ENCODE results near the gene AKAP10.
A peak's percentile ranks its signal among the peaks of the same experiment; 100 is the strongest.
"Not testable (repeated sequence)": the region's sequence is repeated elsewhere in the genome, so short reads cannot be mapped to it uniquely, and the experiment has no call there.

The AKAP10 gene, protein sequence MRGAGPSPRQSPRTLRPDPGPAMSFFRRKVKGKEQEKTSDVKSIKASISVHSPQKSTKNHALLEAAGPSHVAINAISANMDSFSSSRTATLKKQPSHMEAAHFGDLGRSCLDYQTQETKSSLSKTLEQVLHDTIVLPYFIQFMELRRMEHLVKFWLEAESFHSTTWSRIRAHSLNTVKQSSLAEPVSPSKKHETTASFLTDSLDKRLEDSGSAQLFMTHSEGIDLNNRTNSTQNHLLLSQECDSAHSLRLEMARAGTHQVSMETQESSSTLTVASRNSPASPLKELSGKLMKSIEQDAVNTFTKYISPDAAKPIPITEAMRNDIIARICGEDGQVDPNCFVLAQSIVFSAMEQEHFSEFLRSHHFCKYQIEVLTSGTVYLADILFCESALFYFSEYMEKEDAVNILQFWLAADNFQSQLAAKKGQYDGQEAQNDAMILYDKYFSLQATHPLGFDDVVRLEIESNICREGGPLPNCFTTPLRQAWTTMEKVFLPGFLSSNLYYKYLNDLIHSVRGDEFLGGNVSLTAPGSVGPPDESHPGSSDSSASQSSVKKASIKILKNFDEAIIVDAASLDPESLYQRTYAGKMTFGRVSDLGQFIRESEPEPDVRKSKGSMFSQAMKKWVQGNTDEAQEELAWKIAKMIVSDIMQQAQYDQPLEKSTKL

DNA sequence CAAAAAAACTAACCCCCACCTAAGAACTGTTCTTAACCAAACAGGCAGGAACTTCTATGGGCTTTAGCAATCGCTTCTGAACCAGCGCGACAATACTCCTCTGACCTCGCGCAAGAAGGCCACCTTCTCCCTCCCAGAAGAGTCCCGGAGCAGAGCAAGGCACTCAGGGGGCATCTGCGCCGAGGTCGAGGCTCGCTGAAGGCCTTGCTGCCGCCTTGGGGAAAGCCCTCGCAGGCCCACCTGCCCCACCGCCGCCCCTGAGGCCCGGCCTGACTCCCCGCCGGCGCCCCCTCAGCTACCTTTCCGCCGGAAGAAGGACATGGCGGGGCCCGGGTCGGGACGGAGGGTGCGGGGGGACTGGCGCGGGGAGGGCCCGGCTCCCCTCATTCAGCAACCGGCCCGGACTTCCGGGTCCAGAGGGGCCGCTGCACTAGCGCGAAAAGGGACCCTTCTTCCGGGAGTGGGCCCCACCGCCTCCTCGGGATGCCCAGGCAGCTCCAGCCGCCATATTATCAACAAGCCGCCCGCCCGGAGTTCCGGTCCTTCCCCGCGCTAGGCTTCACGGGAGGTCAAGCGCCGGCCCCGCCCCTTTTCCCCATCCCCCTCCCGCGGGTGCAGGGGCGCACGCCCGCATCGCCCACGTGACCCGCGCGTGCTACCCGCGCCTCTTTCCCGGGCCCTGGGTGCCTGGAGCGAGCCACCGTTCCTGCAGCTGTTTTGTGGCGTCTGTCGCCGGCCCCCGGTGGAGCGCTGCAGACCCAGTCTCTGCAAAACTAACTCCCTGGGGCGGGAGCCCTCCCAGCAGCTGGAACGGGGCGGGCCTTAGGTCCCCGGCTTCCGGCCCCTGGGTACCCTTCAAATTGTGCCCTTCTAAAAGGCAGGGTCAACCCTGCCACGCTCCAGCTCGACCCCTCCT lies at the start of gene AKAP10:
Gene AKAP10 (minus strand): TSS at position 536 of the 916 bp plus-strand sequence. CDS start 149 bp downstream, at position 387.
- intact Hi-C loops (cut with DNase I), result loop anchor here (2.0 kb wide), 1 partner anchor 111 kb away; the partner anchor contains the start of gene ULK2
- DNase-seq, result peak; percentile 86 to 99 (median 94)

DNA sequence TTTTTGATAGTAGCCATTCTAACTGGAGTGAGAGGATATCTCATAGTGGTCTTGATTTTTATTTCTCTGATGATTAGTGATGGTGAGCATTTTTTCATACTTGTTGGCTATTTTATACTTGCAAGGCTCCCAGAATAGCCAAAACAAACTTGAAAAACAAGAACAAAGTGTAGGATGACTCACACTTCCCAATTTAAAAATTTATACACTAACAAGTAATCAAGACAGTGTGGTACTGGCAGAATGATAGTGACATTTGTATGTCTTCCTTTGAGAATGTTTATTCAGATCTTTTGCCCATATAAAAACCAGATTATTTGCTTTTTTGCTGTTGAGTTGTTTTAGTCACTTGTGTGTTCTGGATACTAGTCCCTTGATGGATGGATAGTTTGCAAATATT lies 49.3 kb upstream of the AKAP10 start:
- no peak for DNase-seq
- intact Hi-C loops (cut with DNase I), result no loop called here

DNA sequence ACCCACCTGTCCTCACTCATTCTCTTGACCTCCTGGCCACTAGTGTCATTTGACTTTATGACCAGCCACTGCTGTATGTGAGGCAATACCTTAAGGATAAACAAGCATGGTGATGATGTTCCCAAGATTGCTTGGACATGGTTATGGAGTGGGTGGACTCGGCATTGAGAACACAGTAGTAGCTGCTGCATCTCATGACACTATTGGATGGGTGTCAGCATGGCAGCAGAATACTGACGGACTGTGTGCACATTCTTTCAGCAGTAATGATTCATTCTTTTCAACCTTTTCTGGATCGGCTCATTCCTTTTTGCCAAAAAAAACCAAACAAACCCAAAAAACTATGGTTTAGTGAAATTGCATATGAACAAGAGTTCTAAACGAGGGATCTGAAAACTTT lies 45.1 kb upstream of the AKAP10 start:
- intact Hi-C loops (cut with DNase I), result no loop called here

DNA sequence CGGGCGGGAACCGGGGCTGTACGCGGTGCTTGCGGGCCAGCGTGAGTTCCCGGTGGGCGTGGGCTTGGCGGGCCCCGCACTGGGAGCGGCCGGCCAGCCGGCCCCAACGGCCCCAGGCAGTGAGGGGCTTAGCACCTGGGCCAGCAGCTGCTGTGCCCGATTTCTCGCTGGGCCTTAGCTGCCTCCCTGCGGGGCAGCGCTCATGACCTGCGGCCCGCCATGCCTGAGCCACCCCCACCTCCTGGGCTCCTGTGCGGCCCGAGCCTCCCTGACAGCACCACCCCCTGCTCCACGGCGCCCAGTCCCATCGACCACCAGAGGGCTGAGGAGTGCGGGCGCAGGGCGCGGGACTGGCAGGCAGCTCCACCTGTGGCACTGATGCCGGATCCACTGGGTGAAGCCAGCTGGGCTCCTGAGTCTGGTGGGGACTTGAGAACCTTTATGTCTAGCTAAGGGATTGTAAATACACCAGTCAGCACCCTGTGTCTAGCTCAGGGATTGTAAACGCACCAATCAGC lies 38.9 kb upstream of the AKAP10 start:
- peak in 1 of 10 donors; percentile 68 for DNase-seq
- intact Hi-C loops (cut with DNase I), result not testable (repeated sequence)

More for the DNA sequence above, 45.1 kb upstream of the AKAP10 start:
- DNase-seq, result peak in 3 of 10 donors; percentile 21 to 35 (median 27)

DNA sequence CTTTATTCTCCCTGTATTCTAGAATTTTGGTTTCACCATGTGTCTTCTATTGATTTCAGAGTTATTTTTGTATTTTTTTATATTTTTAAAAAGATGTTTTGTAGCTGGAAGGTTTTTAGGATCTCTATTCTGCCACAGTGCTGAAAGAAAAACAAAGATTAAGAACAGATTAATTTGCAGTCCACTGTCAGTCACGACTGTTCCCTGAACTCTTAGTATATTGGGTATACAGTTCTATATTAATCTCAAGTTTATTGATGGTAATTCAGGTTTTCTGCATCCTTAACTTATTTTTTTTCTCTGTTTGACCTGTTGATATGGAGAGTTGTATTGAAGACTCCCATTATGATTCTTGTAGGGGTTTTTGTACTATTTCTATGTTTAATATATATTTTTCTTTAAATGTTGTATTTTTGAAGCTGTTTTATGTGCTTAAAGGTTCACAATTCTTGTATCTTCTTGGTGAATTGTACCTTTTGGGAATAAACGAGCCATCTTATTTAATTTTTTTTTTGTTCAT lies 34.4 kb upstream of the AKAP10 start:
- intact Hi-C loops (cut with DNase I), result loop anchor here (5.0 kb wide), 1 partner anchor 85 kb away; no protein-coding TSS in a partner anchor
- DNase-seq, result no peak

DNA sequence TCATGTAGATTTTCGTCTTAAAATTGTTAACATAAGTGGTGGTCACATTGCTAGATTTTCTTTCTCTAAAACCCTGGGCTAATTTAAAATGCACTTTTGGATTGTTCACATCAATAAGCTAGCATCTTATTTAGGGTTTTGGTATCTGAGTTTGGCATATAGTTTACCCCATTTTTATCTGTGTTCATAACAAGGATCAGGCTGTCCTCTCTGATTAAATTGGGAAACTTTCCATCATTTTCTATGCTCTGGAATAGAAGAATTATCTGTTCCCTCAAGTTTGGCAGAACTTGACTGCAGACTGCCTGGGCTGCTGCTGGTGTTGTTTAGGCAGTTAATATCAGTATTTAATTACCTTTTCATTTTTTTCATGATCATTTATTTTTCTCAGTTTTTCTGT lies 33.3 kb upstream of the AKAP10 start:
- DNase-seq, result no peak
- intact Hi-C loops (cut with DNase I), result loop anchor here (5.0 kb wide), 1 partner anchor 86 kb away; no protein-coding TSS in a partner anchor

DNA sequence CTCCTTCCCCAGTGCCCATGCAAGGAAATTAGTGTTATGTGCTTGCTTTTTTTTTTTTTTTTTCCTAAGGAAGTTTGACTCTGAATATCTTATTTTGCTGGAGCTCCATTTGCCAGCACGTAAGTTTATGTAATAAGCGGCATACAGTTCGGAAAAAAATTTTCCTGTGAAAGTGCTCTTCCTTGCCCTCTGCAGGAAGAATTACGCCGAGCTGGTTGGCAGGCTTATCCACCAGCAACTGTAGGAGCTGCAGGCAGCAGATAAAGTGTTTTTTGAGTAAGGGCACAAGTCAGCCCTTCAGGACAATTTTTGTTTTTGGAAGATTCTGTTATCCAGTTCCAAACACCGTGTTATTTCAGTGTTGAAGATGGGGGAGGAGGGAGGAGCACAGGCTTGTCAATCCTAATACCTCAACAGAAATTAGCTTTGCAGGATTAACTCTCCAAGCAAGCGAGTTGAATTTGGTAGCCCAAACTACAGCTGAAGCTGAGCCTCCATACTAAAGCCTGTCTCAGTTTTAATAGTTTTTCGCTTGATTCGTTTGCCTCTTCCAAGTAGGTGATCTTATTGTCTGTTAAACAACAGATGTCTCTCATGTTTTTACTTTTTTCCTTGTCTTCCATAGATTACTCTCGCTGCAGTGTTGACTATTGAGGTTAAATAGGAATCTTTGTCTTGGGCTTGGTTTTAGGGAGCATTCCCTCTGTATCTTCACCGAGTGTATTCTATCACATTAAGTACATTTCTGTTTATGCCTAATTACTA lies 32.7 kb upstream of the AKAP10 start:
- intact Hi-C loops (cut with DNase I), result loop anchor here (5.0 kb wide), 1 partner anchor 87 kb away; no protein-coding TSS in a partner anchor
- DNase-seq, result peak; percentile 43 to 94 (median 62)

DNA sequence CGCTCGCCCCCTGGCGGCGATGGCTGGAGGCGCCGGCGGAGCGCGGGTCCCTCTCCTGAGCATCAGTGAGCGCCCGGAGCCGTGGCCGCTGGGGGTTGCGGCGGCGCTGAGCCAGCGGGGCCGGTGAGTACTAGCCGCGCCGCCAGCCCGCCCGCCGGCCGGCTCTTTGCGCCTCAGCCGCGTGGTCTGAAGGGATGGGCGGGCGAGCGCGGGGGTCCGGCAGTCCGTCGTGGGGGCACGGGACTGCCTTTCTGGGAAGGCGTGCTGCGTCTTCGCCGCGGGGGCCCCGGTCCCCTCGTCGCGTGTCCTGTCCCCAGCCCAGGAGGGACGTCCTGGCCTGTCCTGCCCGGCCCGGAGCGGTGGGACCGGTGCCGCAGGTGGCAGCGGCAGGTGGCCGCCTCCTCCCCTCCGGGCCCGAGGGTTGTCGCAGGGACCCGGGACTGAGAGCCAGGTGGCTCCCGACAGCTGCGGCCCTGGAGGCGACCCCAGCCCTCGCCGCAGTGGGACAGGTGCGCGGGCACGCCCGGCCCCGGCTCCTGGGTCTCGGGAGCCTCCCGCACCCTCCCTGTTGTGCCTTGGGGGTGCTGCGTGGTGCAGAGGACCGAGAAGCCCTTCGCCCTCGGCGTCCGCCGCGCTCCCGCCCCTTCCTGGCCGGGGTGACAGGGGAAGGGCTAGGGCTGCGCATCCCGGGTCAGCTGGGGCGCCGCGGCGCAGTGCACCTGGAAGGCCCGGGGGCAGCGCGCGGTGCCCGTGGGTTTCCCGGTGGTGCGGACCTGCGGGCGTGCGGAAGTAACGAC lies 31.9 kb upstream of the AKAP10 start, which contains the start of gene SPECC1:
Gene SPECC1 (plus strand): TSS at position 58 of the 797 bp plus-strand sequence. CDS start 87,293 bp downstream, outside the sequence.
- peak; percentile 22 to 98 (median 84) for DNase-seq
- intact Hi-C loops (cut with DNase I), result loop anchor here (2.0 to 5.0 kb wide), 2 partner anchors 88 to 111 kb away; no protein-coding TSS in a partner anchor

DNA sequence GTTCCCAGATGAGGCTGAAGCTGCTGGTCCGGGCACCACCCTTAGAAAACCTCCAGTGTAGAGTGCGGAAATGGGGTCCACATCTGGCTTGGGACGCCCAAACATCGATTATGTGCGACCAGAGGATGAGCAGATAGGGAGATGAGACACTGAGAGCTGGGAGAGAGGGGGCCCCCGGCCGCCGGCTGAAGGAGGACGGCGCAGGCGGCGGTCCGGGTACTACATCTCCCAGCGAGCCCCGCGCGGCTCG lies 31.3 kb upstream of the AKAP10 start:
- intact Hi-C loops (cut with DNase I), result loop anchor here (2.0 kb wide), 1 partner anchor 112 kb away; no protein-coding TSS in a partner anchor
- DNase-seq, result peak in 1 of 10 donors; percentile 77

DNA sequence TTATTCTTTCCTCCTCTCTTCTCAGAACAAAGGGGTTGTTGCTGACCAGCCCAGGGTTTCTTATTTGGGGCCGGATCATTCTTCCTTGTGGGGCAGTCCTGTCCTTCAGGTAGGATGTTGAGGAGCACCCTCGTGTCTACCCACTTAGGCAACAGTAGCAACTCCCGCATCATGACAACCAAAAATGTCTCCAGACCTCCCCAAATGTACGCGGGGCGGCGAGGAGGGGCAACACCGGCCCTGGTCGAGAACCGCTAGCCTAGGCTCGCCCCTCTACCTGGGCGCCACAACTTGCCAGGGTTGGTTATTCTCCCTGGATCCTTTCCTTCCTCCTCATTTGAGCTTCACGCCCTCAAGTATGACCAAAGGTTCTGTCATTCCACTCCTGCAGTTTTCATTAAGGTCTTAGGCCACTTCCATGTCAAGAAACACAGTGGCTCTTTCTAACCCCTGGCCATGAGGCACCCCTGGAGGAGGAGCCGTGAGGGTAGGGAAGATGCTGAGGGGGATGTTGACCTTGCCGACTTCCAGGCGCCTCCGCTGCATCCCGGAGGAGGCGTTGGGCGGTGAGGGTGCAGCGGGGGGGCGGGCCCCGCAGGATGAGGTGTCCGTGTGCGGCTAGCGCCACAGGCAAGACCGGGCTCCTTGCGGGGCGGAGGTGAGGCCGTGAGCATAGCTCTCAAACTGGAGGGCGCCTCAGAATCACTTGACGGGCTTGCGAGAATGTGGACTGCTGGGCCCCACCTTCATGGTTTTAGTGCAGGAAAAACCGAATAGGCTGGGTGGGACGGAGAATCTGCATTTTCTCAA lies 30.8 kb upstream of the AKAP10 start:
- intact Hi-C loops (cut with DNase I), result loop anchor here (2.0 kb wide), 1 partner anchor 112 kb away; no protein-coding TSS in a partner anchor
- DNase-seq, result peak in 9 of 10 donors; percentile 19 to 89 (median 34)

DNA sequence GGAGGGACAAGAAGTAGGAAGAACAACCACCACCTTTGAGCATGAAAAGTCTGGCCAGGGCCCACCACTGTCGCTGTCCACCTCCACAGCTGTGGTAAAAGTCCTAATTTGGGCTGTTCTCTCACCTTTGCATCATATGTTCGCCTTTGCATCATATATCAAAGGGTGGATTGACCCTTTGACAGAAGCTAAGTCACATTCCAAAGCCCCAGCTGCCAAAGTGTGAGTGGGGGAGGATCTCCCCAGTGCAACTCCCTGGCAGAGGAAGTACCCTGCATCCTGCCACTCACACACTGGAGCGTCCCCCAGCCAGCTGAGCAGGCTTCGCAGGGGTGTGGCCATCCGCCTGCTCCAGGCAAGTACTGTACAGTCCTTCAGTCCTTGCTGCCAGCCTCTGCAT lies 18.9 kb upstream of the AKAP10 start:
- DNase-seq, result no peak
- intact Hi-C loops (cut with DNase I), result no loop called here

DNA sequence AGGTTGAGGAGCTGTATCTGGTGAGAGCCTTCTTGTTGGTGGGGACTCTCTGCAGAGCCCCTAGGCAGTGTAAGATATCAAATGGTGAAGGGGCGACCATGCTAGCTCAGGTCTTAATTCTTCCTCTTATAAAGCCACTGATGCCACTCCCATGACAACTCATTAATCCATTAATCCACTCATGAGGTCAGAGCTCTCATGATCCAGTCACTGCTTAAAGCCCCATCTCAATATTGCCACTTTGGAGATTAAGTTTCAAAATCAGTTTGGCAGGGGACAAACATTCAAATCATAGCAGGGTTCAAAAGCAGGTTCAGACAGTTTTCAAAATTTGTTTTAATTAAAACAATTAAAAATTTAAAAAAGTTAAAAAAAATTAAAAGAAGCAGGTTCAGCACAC lies 18.5 kb upstream of the AKAP10 start:
- DNase-seq, result no peak
- intact Hi-C loops (cut with DNase I), result no loop called here

DNA sequence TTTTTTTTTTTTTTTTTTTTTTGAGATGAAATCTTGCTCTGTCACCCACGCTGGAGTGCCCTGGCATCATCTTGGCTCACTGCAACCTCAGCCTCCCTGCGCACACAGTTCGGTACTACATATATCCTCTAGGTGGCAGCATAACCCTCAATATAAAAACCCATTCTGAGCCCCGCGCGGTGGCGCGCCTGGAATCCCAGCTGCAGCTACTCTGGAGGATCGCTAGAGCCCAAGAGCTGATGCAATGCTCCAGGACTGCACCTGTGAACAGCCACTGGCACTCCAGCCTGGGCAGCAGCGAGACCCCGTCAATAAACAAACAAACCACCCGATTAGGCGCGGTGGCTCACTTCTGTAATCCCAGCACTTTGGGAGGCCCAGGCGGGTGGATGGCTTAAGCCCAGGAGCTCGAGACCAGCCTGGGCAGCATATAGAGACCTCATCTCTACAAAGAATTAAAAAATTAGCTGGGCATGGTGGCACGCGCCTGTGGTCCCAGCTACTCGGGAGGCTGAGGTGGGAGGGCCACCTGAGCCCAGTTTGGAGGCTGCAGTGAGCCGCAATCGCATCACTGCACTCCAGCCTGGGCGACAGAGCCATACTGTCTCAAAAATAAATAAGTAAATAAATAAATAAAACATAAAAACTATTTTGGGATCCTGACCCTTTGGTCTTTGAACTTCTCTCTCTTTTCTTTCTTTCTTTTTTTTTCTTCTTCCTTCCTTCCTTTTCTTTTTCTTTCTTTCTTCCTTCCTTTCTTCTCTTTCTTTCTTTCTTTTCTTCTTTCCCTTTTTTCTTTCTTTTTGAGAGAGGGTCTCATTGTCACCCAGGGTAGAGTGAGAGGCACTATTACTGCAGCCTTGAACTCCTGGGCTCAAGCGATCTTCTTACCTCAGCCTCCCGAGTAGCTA lies 15.4 kb upstream of the AKAP10 start:
- DNase-seq, result peak; percentile 78 to 99 (median 89)
- intact Hi-C loops (cut with DNase I), result loop anchor here (1.0 to 5.0 kb wide), 3 partner anchors 104 to 234 kb away; no protein-coding TSS in a partner anchor

DNA sequence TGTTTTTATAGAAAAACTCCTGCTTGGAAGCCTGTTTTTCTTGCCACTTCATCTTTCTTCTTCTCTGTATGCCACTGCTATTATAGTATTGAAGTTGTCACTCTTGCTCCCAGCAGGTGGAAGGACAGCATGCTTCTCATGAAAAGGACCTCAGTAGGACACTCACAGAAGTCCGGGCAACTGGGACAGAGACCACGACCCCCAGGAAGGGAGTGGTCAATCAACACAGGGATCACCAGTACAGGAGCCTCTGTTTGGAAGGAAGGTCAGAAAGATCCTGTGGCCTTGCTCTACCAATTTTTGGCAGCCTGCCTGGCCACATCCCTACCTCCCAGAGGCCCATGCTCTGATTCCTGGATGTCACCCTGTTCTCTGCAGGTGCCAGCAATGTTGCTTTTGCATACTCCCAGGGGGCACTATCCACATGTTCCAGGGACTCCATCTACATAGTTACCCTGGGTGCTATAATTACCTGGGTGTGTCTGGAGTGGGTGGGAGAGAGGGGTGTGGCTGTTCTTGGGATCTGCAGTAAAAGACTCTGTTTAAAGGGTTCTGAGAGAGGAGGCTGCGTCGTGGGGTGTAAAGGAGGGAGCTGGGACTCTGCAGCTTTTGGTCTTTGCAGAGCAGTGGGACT lies 13.7 kb upstream of the AKAP10 start:
- intact Hi-C loops (cut with DNase I), result loop anchor here (5.0 kb wide), 2 partner anchors 106 to 236 kb away; no protein-coding TSS in a partner anchor
- no peak for DNase-seq

DNA sequence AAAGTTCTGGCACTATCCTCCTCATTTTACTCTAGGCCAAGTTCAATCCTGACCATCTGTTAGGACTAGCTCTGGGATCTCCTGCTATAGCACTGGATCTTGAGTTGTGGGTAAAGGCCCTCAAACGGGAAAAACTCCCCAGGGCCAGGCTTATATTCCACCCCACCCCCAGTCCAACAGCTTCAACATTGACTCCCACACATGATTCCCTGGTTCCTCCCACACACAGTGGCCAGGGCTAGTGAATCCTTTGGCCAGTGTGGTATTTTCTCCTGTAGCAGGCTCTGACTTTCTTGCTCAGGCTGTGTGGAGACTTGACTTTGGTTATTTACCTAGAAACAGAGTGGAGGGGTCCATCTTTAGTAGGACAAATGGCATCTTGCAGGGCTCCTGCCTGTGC lies 10.3 kb upstream of the AKAP10 start:
- no peak for DNase-seq
- intact Hi-C loops (cut with DNase I), result no loop called here

Measured in posterior cingulate gyrus (tissue), 11 donors.